ENCODE data around the gene ABCA1.

GRCh38 chr9:104779946-104780535, 147.9 kb downstream of the ABCA1 start:
- TF ChIP-seq CTCF (IDR thresholded peaks at IDR 0.05; ENCODE audit: low read depth, low read length), result no peak
- no peak for TF ChIP-seq MAX (IDR thresholded peaks at IDR 0.05; ENCODE audit: low read depth, low read length)

All from NB4 (cell line).